ENCODE measurements around the gene DTHD1. TPM values are rescaled to one million over a fixed set of nuclear protein-coding genes. Genes with fewer than 3 reads are reported as not detected.

DTHD1 gene
- total and polyA plus RNA-seq, 12 donors, result 0.03 to 0.61 (median 0.08) TPM; not detected in 7

- Histone ChIP-seq H3K36me3 (replicated peaks in 1 of 2) (no peaks in the 10 kb centered on the region), H3K9me3 (replicated peaks in 1 of 3) (no peaks in the 10 kb centered on the region), H3K27me3 (no peaks in the 10 kb centered on the region), H3K4me3 (no peak overlapping the region), H3K27ac (no peak overlapping the region), H3K4me1 (replicated peaks in 1 of 2) (no peaks in the 10 kb centered on the region)
- intact Hi-C loops (cut with DNase I), result no loop called here
- TF ChIP-seq POLR2A (IDR thresholded peaks at IDR 0.05), result no peak
- TF ChIP-seq, protein P1, sequence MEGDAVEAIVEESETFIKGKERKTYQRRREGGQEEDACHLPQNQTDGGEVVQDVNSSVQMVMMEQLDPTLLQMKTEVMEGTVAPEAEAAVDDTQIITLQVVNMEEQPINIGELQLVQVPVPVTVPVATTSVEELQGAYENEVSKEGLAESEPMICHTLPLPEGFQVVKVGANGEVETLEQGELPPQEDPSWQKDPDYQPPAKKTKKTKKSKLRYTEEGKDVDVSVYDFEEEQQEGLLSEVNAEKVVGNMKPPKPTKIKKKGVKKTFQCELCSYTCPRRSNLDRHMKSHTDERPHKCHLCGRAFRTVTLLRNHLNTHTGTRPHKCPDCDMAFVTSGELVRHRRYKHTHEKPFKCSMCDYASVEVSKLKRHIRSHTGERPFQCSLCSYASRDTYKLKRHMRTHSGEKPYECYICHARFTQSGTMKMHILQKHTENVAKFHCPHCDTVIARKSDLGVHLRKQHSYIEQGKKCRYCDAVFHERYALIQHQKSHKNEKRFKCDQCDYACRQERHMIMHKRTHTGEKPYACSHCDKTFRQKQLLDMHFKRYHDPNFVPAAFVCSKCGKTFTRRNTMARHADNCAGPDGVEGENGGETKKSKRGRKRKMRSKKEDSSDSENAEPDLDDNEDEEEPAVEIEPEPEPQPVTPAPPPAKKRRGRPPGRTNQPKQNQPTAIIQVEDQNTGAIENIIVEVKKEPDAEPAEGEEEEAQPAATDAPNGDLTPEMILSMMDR (IDR thresholded peaks at IDR 0.05), result no peak
- no peak for DNase-seq
- WGBS, 4 donors, result 71 to 77% (median 73%) methylated on average over 6 of the region's 6 CpGs
Measured at GRCh38 chr4:36320117-36320896, 38.9 kb downstream of the DTHD1 start.

GRCh38 chr4:36321176-36321575 lies 39.8 kb downstream of the DTHD1 start:
- DNase-seq, result no peak
- WGBS, 4 donors, result 46 to 69% (median 51%) methylated on average over 4 of the region's 4 CpGs
- Histone ChIP-seq H3K36me3 (replicated peaks in 1 of 2) (no peaks in the 10 kb centered on the region), H3K27ac (no peak overlapping the region), H3K4me1 (replicated peaks in 1 of 2) (no peaks in the 10 kb centered on the region), H3K4me3 (no peak overlapping the region), H3K27me3 (no peaks in the 10 kb centered on the region), H3K9me3 (replicated peaks in 1 of 3) (no peaks in the 10 kb centered on the region)
- intact Hi-C loops (cut with DNase I), result no loop called here
- TF ChIP-seq, protein P1 (IDR thresholded peaks at IDR 0.05), result no peak
- no peak for TF ChIP-seq POLR2A (IDR thresholded peaks at IDR 0.05)

- peak overlapping the region in 1 of 5 donors; percentile 23 for H3K27ac ChIP-seq
- no peaks in the 10 kb centered on the region for H3K27me3 ChIP-seq
- no peak for TF ChIP-seq POLR2A (IDR thresholded peaks at IDR 0.05)
- TF ChIP-seq, protein P1 (IDR thresholded peaks at IDR 0.05), result no peak
- H3K4me1 ChIP-seq (replicated peaks in 1 of 2), result no peaks in the 10 kb centered on the region
- intact Hi-C loops (cut with DNase I), result no loop called here
- no peaks in the 10 kb centered on the region for H3K9me3 ChIP-seq (replicated peaks in 1 of 3)
- DNase-seq, result peak in 1 of 7 donors; percentile 21
- H3K36me3 ChIP-seq (replicated peaks in 1 of 2), result no peaks in the 10 kb centered on the region
- no peak overlapping the region for H3K4me3 ChIP-seq
- 48 to 52% (median 51%) methylated on average over 7 of the region's 7 CpGs for WGBS, 4 donors
Measured at GRCh38 chr4:36322921-36323354, 41.5 kb downstream of the DTHD1 start.

DNA sequence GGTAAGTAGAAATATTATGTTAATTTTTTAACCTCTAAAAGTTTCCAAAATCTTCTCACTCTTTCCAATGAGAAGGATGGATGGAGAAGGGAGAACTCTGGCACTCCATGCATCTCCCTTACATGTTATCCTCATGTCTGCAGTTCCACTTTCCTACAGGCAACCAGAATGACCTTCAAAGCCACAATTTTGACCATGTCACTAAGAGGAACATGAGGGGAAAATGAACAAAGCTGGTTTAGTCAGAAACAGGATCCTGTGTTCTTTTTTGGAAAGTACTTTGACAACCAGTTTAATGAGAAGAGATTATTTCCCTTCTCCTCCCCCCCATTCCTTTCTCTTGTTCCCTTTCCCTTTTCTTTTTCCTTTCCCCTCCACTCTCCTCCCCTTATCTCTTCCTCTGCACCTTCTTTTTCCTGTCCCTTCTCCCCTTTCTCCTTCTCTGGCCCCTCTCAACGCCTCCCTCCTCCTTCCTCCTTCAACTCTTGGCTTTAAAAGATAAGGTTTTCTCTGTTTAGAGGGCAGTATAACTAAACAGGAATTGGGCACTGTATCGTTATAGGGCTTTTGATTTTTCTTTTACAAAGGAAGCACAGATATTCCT lies 42.5 kb downstream of the DTHD1 start:
- TF ChIP-seq POLR2A (IDR thresholded peaks at IDR 0.05), result no peak
- TF ChIP-seq, protein P1 (IDR thresholded peaks at IDR 0.05), result no peak
- intact Hi-C loops (cut with DNase I), result no loop called here
- Histone ChIP-seq H3K27ac (no peak overlapping the region), H3K9me3 (replicated peaks in 1 of 3) (no peaks in the 10 kb centered on the region), H3K4me3 (no peak overlapping the region), H3K36me3 (replicated peaks in 1 of 2) (no peaks in the 10 kb centered on the region), H3K4me1 (replicated peaks in 1 of 2) (no peaks in the 10 kb centered on the region), H3K27me3 (no peaks in the 10 kb centered on the region)
- 26 to 42% (median 40%) methylated on average over 2 of the region's 2 CpGs for WGBS, 4 donors
- DNase-seq, result no peak
